Nephron (organoid): ENCODE measurements around the gene TMBIM1.

Experiments
- H3K27ac Mint-ChIP-seq, 3 experiments: 2 replicates each; pipeline ENCODE4 v1.8.0; 2020; ENCODE audit warnings: mixed read lengths in 3 of 3, mild to moderate bottlenecking in 2 of 3, moderate library complexity in 1 of 3
- H3K27me3 Mint-ChIP-seq: 2 replicates; pipeline ENCODE4 v1.8.0; 2021; ENCODE audit warnings: low read depth, mild to moderate bottlenecking, moderate library complexity, mixed read lengths
- H3K36me3 Mint-ChIP-seq: 2 replicates; pipeline ENCODE4 v1.8.0; 2020; ENCODE audit warnings: low read depth, mixed read lengths
- H3K4me1 Mint-ChIP-seq: 2 replicates; pipeline ENCODE4 v1.8.0; 2020; ENCODE audit warnings: mixed read lengths
- H3K4me3 Mint-ChIP-seq, 3 experiments: 2 replicates each; pipeline ENCODE4 v1.8.0; 2020; ENCODE audit warnings: mild to moderate bottlenecking in 3 of 3, mixed read lengths in 3 of 3, moderate library complexity in 2 of 3
- H3K9me3 Mint-ChIP-seq: 2 replicates; pipeline ENCODE4 v1.8.0; 2020; ENCODE audit warnings: mixed read lengths
- CTCF ChIP-seq, 3 experiments: fragments of 200-600 bp; sonication (generic); IDR thresholded peaks; one replicate each; pipeline ENCODE4 v1.5.0; 2021; ENCODE audit warnings: antibody characterized with exemption in 3 of 3; ENCODE audit not compliant: unreplicated experiment in 3 of 3

Gene TMBIM1

GRCh38 chr2:218267259-218267658 is 25.0 kb downstream of the TMBIM1 start:
- Mint-ChIP-seq H3K27ac (no peak overlapping the region), H3K4me3 (peak overlapping the region; percentile 64 to 76 (median 75)), H3K4me1 (peaks cover 26% of the 10 kb centered on the region), H3K36me3 (peaks cover 30% of the 10 kb centered on the region), H3K9me3 (no peaks in the 10 kb centered on the region), H3K27me3 (no peaks in the 10 kb centered on the region)
- TF ChIP-seq CTCF (IDR thresholded peaks at IDR 0.05; ENCODE audit: unreplicated experiment in 3 of 3): no peak

- H3K4me1 Mint-ChIP-seq: peaks cover 21% of the 10 kb centered on the region
- TF ChIP-seq CTCF (IDR thresholded peaks at IDR 0.05; ENCODE audit: unreplicated experiment in 3 of 3): no peak
- H3K9me3 Mint-ChIP-seq: no peaks in the 10 kb centered on the region
- H3K36me3 Mint-ChIP-seq: peaks cover 30% of the 10 kb centered on the region
- no peak overlapping the region for H3K27ac Mint-ChIP-seq
- no peaks in the 10 kb centered on the region for H3K27me3 Mint-ChIP-seq
- H3K4me3 Mint-ChIP-seq: peak overlapping the region in 2 of 3 experiments; percentile 50 to 76
Measured at GRCh38 chr2:218266316-218266979, 25.9 kb downstream of the TMBIM1 start.

GRCh38 chr2:218265626-218266025 is 26.7 kb downstream of the TMBIM1 start:
- no peak for TF ChIP-seq CTCF (IDR thresholded peaks at IDR 0.05; ENCODE audit: unreplicated experiment in 3 of 3)
- H3K27me3 Mint-ChIP-seq: no peaks in the 10 kb centered on the region
- H3K9me3 Mint-ChIP-seq: no peaks in the 10 kb centered on the region
- H3K36me3 Mint-ChIP-seq: peaks cover 30% of the 10 kb centered on the region
- peaks cover 22% of the 10 kb centered on the region for H3K4me1 Mint-ChIP-seq
- H3K27ac Mint-ChIP-seq: no peak overlapping the region
- peak overlapping the region; percentile 31 to 63 (median 59) for H3K4me3 Mint-ChIP-seq

GRCh38 chr2:218264773-218265561 is 27.3 kb downstream of the TMBIM1 start:
- Mint-ChIP-seq H3K4me1 (peaks cover 26% of the 10 kb centered on the region), H3K27ac (no peak overlapping the region), H3K9me3 (no peaks in the 10 kb centered on the region), H3K4me3 (peak overlapping the region; percentile 31 to 59 (median 34)), H3K36me3 (peaks cover 30% of the 10 kb centered on the region), H3K27me3 (no peaks in the 10 kb centered on the region)
- no peak for TF ChIP-seq CTCF (IDR thresholded peaks at IDR 0.05; ENCODE audit: unreplicated experiment in 3 of 3)

- no peaks in the 10 kb centered on the region for H3K9me3 Mint-ChIP-seq
- peaks cover 31% of the 10 kb centered on the region for H3K4me1 Mint-ChIP-seq
- H3K4me3 Mint-ChIP-seq: no peak overlapping the region
- peaks cover 26% of the 10 kb centered on the region for H3K36me3 Mint-ChIP-seq
- no peaks in the 10 kb centered on the region for H3K27me3 Mint-ChIP-seq
- peak overlapping the region in 1 of 3 experiments; percentile 18 for H3K27ac Mint-ChIP-seq
- TF ChIP-seq CTCF (IDR thresholded peaks at IDR 0.05; ENCODE audit: unreplicated experiment in 3 of 3): no peak
Measured at GRCh38 chr2:218263817-218264641, 28.3 kb downstream of the TMBIM1 start.
